GM23338 (cell line): ENCODE results near the gene PAX2. TPM values are rescaled to one million over a fixed set of nuclear protein-coding genes. Genes with fewer than 3 reads are reported as not detected.
A peak's percentile ranks its signal among the peaks of the same experiment; 100 is the strongest.

Experiments used
- ATAC-seq: fragments of 200-7000 bp; cut with Tn5 transposase; 3 replicates; pipeline ENCODE4 v1.9.1; 2020
- DNase-seq: peaks from one replicate; pipeline ENCODE4 v3.0.0-alpha.2; 2015; ENCODE audit warnings: low spot score
- H2AFZ ChIP-seq: fragments of 200-600 bp; sonication (generic); 2 replicates; pipeline ENCODE4 v1.8.0; 2016; ENCODE audit warnings: antibody characterized with exemption, mild to moderate bottlenecking, moderate library complexity
- H3F3A ChIP-seq: fragments of 200-600 bp; sonication (generic); replicated peaks from 2 replicates; pipeline ENCODE4 v1.8.0; 2017; ENCODE audit warnings: antibody characterized with exemption, mixed run types, low read depth
- H3K27ac ChIP-seq: fragments of 200-600 bp; sonication (generic); 2 replicates; pipeline ENCODE4 v1.6.1; 2016; ENCODE audit warnings: low read depth
- H3K27me3 ChIP-seq: fragments of 200-600 bp; sonication (generic); 2 replicates; pipeline ENCODE4 v1.8.0; 2016; ENCODE audit warnings: mild to moderate bottlenecking, mixed run types, moderate library complexity; ENCODE audit not compliant: insufficient read depth
- H3K36me3 ChIP-seq: fragments of 200-600 bp; sonication (generic); 2 replicates; pipeline ENCODE4 v1.8.0; 2016; ENCODE audit warnings: mild to moderate bottlenecking; ENCODE audit not compliant: insufficient read depth
- H3K4me1 ChIP-seq: fragments of 200-600 bp; sonication (generic); 2 replicates; pipeline ENCODE4 v1.8.0; 2016; ENCODE audit warnings: mild to moderate bottlenecking, moderate library complexity; ENCODE audit not compliant: insufficient read depth
- H3K4me2 ChIP-seq: fragments of 200-600 bp; sonication (generic); 2 replicates; pipeline ENCODE4 v1.7.1; 2017; ENCODE audit warnings: mixed run types
- H3K4me3 ChIP-seq: fragments of 200-600 bp; sonication (generic); 2 replicates; pipeline ENCODE4 v1.6.1; 2016; ENCODE audit warnings: mixed run types
- H3K79me2 ChIP-seq: fragments of 200-600 bp; sonication (generic); replicated peaks from 2 replicates; pipeline ENCODE4 v1.8.0; 2017; ENCODE audit warnings: mild to moderate bottlenecking; ENCODE audit not compliant: insufficient read depth
- H3K9me2 ChIP-seq: fragments of 200-600 bp; sonication (generic); 2 replicates; pipeline ENCODE4 v1.8.0; 2017; ENCODE audit not compliant: insufficient read depth
- H4K20me1 ChIP-seq: fragments of 200-600 bp; sonication (generic); replicated peaks from 2 replicates; pipeline ENCODE4 v1.8.0; 2017; ENCODE audit warnings: mild to moderate bottlenecking; ENCODE audit not compliant: insufficient read depth
- H3K27ac Mint-ChIP-seq: 2 replicates; pipeline ENCODE4 v1.8.0; 2020; ENCODE audit warnings: inconsistent platforms, mild to moderate bottlenecking, moderate library complexity, mixed read lengths
- H3K27me3 Mint-ChIP-seq: 3 replicates; pipeline ENCODE4 v1.8.0; 2022; ENCODE audit warnings: low read depth, mild to moderate bottlenecking, moderate library complexity, mixed read lengths, inconsistent platforms; ENCODE audit not compliant: insufficient read depth, poor library complexity
- H3K36me3 Mint-ChIP-seq: 3 replicates; pipeline ENCODE4 v1.8.0; 2021; ENCODE audit warnings: low read depth, mild to moderate bottlenecking, inconsistent platforms, moderate library complexity, mixed read lengths
- H3K4me1 Mint-ChIP-seq: 3 replicates; pipeline ENCODE4 v1.8.0; 2020; ENCODE audit warnings: mild to moderate bottlenecking, inconsistent platforms, mixed read lengths
- H3K4me3 Mint-ChIP-seq: 3 replicates; pipeline ENCODE4 v1.8.0; 2021; ENCODE audit warnings: moderate library complexity, mild to moderate bottlenecking, inconsistent platforms, mixed read lengths
- H3K9me3 Mint-ChIP-seq: 3 replicates; pipeline ENCODE4 v1.8.0; 2020; ENCODE audit warnings: moderate library complexity, mild to moderate bottlenecking, inconsistent platforms, mixed read lengths
- CREB1 ChIP-seq: fragments of 250-450 bp; sonication (Bioruptor Pico); IDR thresholded peaks from 2 replicates; pipeline ENCODE4 v1.5.0; 2020; ENCODE audit warnings: low read depth, mild to moderate bottlenecking, moderate library complexity
- CTCF ChIP-seq, 2 experiments: fragments of 200-600 bp in 1 of 2; sonication (generic) in 1 of 2; conservative IDR thresholded peaks; 2 replicates each; pipeline versions ENCODE4 v1.5.1 to v1.6.1; 2016 to 2017; ENCODE audit warnings: antibody characterized with exemption in 2 of 2, low read depth in 2 of 2, mild to moderate bottlenecking in 2 of 2, moderate library complexity in 1 of 2
- ETS1 ChIP-seq: IDR thresholded peaks from 2 replicates; pipeline ENCODE4 v1.6.1; 2016; ENCODE audit warnings: antibody characterized with exemption
- EZH2 ChIP-seq: fragments of 200-600 bp; sonication (generic); IDR thresholded peaks from one replicate; pipeline ENCODE4 v1.8.0; 2017; ENCODE audit warnings: antibody characterized with exemption, mild to moderate bottlenecking, low read depth; ENCODE audit not compliant: unreplicated experiment
- EZH2phosphoT487 ChIP-seq: fragments of 200-600 bp; sonication (generic); IDR thresholded peaks from one replicate; pipeline ENCODE4 v1.8.1; 2018; ENCODE audit warnings: antibody characterized with exemption; ENCODE audit not compliant: unreplicated experiment
- JUNB ChIP-seq: IDR thresholded peaks from one replicate; pipeline ENCODE4 v1.6.1; 2016; ENCODE audit warnings: antibody characterized with exemption; ENCODE audit not compliant: unreplicated experiment
- NANOG ChIP-seq: IDR thresholded peaks from 2 replicates; pipeline ENCODE4 v1.6.1; 2016; ENCODE audit warnings: antibody characterized with exemption, borderline replicate concordance
- POLR2AphosphoS5 ChIP-seq: IDR thresholded peaks from 2 replicates; pipeline ENCODE4 v1.6.1; 2016; ENCODE audit warnings: antibody characterized with exemption, low read depth
- REST ChIP-seq: IDR thresholded peaks from one replicate; pipeline ENCODE4 v1.6.1; 2018; ENCODE audit warnings: antibody characterized with exemption; ENCODE audit not compliant: unreplicated experiment
- STAT1 ChIP-seq: IDR thresholded peaks from one replicate; pipeline ENCODE4 v1.6.1; 2016; ENCODE audit warnings: antibody characterized with exemption; ENCODE audit not compliant: unreplicated experiment
- ZNF114 ChIP-seq: fragments of 250-450 bp; sonication (Bioruptor Pico); IDR thresholded peaks from 2 replicates; pipeline ENCODE4 v1.5.0; 2020; ENCODE audit warnings: mild to moderate bottlenecking, moderate library complexity
- ZNF331 ChIP-seq: fragments of 250-450 bp; sonication (Bioruptor Pico); IDR thresholded peaks from 2 replicates; pipeline ENCODE4 v1.5.0; 2020; ENCODE audit warnings: low read depth, mild to moderate bottlenecking, moderate library complexity
- ZNF462 ChIP-seq: fragments of 250-450 bp; sonication (Bioruptor Pico); IDR thresholded peaks from 2 replicates; pipeline ENCODE4 v1.5.0; 2020; ENCODE audit warnings: mild to moderate bottlenecking, moderate library complexity
- polyA plus RNA-seq: library from polyadenylated mRNA; unstranded; fragments of >200 nt; fragmentation: Nextera tagmentation; extraction: Ambion mirVana; gene quantifications from 2 replicates; pipeline ENCODE4 v1.2.1, GENCODE V29; 2016
- total RNA-seq: library from RNA; depleted of rRNA; stranded (reverse); fragments of >200 nt; shearing (Covaris generic); gene quantifications from 2 replicates; pipeline ENCODE4 v1.2.3, GENCODE V29; 2014

PAX2 gene
- total and polyA plus RNA-seq, 2 experiments from 2014 or later = not detected

GRCh38 chr10:100810091-100810834, 64.9 kb downstream of the PAX2 start:
- Histone ChIP-seq H3K27ac (no peak overlapping the region), H3K4me2 (no peak overlapping the region), H2AFZ (peak overlapping the region; percentile 69; the same call in 1 of the 2 replicates), H3K9me2 (no peaks in the 10 kb centered on the region), H3K4me3 (no peak overlapping the region), H3F3A (no peaks in the 10 kb centered on the region), H3K79me2 (no peaks in the 10 kb centered on the region), H4K20me1 (no peaks in the 10 kb centered on the region), H3K27me3 (no peaks in the 10 kb centered on the region; the same call in 1 of the 2 replicates), H3K36me3 (no peaks in the 10 kb centered on the region), H3K4me1 (no peaks in the 10 kb centered on the region)
- Mint-ChIP-seq H3K27ac (no peak overlapping the region), H3K36me3 (no peaks in the 10 kb centered on the region), H3K27me3 (peaks cover 32% of the 10 kb centered on the region), H3K4me3 (no peak overlapping the region), H3K9me3 (no peaks in the 10 kb centered on the region), H3K4me1 (peaks cover 11% of the 10 kb centered on the region)
- no peak for DNase-seq
- ATAC-seq = peak; percentile 58
- TF ChIP-seq ZNF114 (CRISPR knock-in tag) (no peak), NANOG (no peak), POLR2AphosphoS5 (no peak), STAT1 (no peak), ZNF462 (no peak), CREB1 (CRISPR knock-in tag) (no peak), CTCF (conservative IDR thresholded peaks at IDR 0.05; ENCODE audit: low read depth in 2 of 2) (no peak), ETS1 (no peak), REST (no peak), ZNF331 (CRISPR knock-in tag) (no peak), JUNB (no peak), EZH2phosphoT487 (no peak), EZH2 (no peak)
